NB4 (cell line): Measurements from ENCODE around the gene DOCK3.

Source experiments
- POLR2A ChIP-seq: IDR thresholded peaks from 2 replicates; pipeline ENCODE4 v1.6.1; 2011; ENCODE audit warnings: mild to moderate bottlenecking; ENCODE audit not compliant: insufficient read length; ENCODE audit errors: extremely low read depth
- TF ChIP-seq, protein P1 (sequence below): IDR thresholded peaks from one replicate; pipeline ENCODE4 v1.5.1; 2012; ENCODE audit warnings: low read depth, low read length

GRCh38 chr3:51139616-51140015 lies 464.9 kb downstream of the DOCK3 start:
- TF ChIP-seq, protein P1, sequence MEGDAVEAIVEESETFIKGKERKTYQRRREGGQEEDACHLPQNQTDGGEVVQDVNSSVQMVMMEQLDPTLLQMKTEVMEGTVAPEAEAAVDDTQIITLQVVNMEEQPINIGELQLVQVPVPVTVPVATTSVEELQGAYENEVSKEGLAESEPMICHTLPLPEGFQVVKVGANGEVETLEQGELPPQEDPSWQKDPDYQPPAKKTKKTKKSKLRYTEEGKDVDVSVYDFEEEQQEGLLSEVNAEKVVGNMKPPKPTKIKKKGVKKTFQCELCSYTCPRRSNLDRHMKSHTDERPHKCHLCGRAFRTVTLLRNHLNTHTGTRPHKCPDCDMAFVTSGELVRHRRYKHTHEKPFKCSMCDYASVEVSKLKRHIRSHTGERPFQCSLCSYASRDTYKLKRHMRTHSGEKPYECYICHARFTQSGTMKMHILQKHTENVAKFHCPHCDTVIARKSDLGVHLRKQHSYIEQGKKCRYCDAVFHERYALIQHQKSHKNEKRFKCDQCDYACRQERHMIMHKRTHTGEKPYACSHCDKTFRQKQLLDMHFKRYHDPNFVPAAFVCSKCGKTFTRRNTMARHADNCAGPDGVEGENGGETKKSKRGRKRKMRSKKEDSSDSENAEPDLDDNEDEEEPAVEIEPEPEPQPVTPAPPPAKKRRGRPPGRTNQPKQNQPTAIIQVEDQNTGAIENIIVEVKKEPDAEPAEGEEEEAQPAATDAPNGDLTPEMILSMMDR, result no peak
- TF ChIP-seq POLR2A, result no peak
